CD4-positive, alpha-beta T cell treated with Interleukin-4 for 4 hours (primary cell): ENCODE results near the gene KRTAP10-7.
"Not testable (repeated sequence)": the region's sequence is repeated elsewhere in the genome, so short reads cannot be mapped to it uniquely, and the experiment has no call there.

ENCODE experiments used
- DNase-seq: peaks from one replicate; pipeline ENCODE4 v3.0.0-alpha.2; 2020

The KRTAP10-7 gene

GRCh38 chr21:44571844-44572782, 28.3 kb upstream of the KRTAP10-7 start:
- DNase-seq, result no peak

DNA sequence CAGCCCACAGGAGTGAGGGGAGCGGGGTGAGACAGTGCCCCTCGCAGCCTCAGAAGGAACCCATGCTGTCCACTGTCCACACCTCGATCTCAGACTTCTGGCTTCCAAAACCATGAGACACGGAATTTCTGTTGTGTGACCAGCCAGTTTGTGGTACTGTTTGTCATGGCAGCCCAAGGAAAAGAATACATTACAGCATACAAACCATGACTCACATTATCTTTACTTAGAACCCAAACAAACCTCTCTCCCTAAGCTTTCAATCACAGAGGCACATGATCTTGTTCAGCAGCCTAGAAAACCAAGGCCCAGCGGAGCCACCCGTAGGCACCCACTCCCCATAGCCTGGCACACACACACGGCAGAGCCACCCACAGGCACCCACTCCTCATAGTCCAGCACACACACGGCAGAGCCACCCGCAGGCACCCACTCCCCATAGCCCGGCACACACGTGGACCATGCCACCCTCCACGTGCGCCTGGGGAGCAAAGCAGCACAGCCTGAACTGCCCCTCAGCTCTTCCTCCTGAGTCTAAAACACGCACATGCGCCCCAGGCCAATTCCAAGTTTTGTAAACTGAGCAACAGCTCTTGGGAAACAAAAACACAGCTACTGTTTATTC, 27.3 kb upstream of the KRTAP10-7 start:
- no peak for DNase-seq

DNA sequence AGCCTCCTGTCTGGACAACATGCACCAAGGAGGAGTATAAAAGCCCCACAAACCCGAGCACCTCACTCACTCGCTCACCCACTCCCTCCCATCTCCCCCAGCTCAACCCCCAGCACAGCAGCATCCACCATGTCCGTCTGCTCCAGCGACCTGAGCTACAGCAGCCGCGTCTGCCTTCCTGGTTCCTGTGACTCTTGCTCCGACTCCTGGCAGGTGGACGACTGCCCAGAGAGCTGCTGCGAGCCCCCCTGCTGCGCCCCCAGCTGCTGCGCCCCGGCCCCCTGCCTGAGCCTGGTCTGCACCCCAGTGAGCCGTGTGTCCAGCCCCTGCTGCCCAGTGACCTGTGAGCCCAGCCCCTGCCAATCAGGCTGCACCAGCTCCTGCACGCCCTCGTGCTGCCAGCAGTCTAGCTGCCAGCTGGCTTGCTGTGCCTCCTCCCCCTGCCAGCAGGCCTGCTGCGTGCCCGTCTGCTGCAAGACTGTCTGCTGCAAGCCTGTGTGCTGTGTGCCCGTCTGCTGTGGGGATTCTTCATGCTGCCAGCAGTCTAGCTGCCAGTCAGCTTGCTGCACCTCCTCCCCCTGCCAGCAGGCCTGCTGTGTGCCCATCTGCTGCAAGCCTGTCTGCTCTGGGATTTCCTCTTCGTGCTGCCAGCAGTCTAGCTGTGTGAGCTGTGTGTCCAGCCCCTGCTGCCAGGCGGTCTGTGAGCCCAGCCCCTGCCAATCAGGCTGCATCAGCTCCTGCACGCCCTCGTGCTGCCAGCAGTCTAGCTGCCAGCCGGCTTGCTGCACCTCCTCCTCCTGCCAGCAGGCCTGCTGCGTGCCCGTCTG, 26.6 kb upstream of the KRTAP10-7 start, which contains the start of gene KRTAP10-4:
Gene KRTAP10-4, plus strand, starts transcription at position 100 of the 827 bp plus-strand sequence. Its CDS starts 30 bp downstream, at position 130.
- not testable (repeated sequence) for DNase-seq

- no peak for DNase-seq
Observed at GRCh38 chr21:44574457-44575306, 25.7 kb upstream of the KRTAP10-7 start.

DNA sequence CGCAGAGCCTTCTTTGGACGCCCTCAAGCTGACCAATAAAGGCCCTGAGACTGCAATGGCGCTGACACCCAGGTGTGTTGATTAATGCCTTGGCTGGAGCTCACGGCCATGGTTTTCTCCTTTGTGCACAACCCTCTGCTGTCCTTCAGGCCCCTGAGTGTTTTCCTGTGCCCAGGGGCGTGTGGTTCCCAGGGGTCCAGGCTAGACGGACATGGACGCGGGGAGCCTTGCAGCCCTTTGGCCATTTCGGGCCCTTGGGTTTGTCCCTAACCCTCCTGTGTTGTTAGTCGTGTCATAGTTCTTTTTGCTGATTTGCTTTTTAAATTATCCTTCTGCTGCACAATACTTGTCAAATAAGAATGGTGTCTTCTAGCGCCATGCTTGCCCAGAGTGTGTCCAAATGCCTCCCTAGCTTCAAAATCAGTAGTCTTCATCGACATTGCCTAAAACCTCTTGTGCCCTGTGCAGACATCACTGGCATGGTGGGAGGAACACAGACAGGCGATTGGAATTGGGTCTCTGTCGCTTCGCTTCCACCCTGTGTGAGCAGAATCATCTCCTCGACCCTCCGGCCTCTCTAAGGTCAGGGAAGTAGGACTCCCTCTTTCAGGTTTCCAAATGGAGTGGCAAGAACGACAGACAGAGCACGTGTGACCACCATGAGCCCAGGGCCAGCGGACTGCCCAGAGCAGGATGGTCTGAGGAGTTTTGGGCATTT, 24.9 kb upstream of the KRTAP10-7 start:
- DNase-seq, result no peak

DNA sequence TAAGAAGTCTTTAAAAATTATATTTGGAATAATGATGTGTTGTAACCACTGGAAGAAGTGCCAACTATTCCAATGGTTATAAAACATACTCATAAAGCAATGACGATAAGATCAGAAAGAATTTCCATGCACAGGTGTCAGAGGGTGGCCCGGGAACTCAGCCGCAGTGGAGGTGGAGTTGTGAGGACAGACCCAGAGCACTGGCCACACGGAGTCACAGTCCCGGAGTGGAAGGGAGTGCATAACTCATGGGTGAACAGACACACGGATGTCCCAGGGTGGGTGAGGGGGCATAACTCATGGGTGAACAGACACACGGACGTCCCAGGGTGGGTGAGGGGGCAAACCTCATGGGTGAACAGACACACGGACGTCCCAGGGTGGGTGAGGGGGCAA, 24.4 kb upstream of the KRTAP10-7 start:
- DNase-seq, result no peak

DNA sequence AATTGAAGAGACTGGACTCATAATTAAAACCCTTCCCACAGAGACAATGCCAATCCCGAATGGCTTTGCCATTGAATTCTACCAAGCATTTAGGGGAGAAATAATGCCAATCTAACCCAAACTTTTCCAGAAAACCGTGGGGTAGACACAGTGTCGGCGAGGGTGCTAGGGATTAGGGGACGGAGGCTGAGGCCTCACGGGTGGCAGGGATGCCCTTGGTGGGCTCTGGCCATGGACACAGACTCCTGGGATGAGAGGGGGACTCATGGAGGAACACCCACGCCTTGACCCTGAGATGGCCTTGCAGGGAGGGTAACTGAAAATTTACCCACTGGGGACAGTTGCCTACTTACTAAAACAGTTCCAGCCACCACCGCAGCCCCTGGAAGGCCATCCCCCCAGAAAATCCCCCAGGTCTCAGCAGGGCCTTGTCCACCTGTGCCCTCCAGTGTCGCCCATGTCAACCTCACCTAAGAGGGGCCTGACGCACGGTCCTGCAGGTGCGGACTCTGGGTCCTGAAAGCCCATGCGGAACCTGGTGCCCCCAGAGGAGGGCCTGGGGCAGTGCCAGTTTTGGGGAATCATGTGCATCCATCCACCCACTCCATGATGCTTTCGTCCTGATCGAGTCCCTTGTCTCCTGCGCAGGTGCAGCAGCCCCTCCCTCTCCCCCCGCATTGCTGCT, 21.9 kb upstream of the KRTAP10-7 start:
- DNase-seq, result no peak

- no peak for DNase-seq
Observed at GRCh38 chr21:44579056-44579832, 21.2 kb upstream of the KRTAP10-7 start.

DNA sequence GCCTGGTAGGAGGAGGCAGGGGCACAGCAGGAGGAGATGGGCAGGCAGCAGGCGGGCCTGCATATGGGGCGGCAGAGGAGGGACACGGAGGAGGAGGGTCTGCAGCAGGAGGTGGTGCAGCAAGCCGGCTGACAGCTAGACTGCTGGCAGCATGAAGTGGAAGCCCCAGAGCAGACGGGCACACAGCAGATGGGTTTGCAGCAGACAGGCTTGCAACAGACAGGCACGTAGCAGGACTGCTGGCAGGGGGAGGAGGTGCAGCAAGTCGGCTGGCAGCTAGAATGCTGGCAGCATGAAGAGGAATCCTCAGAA, 20.6 kb upstream of the KRTAP10-7 start:
- DNase-seq, result no peak

- DNase-seq, result not testable (repeated sequence)
Observed at GRCh38 chr21:44580231-44580821, 20.1 kb upstream of the KRTAP10-7 start, which contains the start of gene KRTAP10-5. TSS of gene KRTAP10-5 (minus strand) at chr21:44580604. CDS start at chr21:44580578, 26 bp downstream.

DNA sequence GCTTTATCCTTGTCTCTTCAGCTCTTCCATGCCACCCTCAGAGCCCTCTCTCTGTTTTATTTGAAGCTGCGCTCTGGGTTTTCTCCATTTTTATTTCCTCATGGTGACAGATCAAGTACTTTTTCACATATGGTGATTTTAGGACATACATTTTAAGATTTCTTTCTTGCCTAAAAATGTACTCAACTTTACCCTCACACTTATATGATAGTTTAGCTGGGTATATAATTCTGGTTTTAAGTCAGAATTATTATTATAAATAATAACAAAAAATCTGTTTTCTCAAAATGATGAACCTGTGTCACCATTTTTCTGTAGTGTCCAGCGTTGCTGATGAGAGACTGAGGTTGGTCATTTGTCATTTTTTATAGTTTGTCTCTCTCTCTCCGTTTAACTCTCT, 19.2 kb upstream of the KRTAP10-7 start:
- DNase-seq, result no peak

DNA sequence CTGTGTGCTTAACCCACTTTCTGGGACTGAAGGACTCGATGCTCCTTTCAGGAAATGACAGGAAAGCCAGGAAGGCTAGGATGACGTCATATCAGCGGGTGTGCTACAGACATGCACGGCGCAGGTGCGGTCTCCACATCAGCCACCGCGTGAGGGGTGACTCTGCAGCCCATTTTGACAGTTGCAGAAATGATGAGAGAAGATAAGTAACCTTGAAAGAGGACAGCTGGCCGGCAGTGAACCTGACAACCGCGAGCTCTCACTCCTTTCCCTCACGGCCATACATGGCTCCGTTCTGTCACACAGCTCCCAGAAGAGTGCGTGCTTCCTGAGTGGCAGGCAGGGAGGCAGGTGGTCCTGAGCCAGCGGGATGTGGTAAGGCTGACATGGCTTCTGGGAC, 18.3 kb upstream of the KRTAP10-7 start:
- no peak for DNase-seq

GRCh38 chr21:44583089-44583799, 17.2 kb upstream of the KRTAP10-7 start:
- DNase-seq, result no peak

DNA sequence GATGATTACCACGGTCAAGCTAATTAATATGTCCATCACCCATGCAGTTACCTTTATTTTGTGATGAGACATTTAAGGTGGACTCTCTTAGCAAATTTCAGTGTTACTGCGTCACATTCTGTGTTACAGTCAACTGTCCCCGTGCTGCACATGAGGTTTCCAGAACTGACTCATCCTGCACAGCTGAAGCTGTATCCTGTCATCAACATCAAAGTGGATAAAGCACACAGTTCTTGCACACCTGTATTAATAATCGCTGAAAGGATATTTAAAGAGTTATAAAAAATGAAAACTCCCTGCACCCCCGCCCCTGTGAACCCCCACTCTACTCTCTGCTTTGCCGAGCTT, 16.6 kb upstream of the KRTAP10-7 start:
- DNase-seq, result peak; percentile 33

DNA sequence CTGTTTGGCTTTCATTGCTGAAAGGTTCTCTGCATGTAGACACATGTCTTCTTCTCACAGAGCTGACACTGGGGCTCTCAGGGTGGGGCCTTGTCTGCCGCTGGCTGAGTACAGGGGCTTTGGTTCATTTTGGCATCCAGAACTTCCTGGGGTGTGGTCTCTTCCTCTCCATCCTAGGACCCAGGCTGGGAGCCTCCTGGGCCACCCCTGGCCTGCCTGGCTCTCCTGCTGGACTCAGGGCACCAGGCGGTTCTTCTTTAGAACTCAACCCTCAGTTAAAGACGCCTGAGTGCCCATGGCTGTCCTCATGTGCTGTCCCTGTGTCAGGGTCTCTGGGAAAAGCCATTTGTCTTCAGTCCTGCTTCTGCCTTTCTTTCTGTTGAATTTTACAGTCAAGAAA, 14.5 kb upstream of the KRTAP10-7 start:
- DNase-seq, result no peak

GRCh38 chr21:44589094-44589493, 11.3 kb upstream of the KRTAP10-7 start:
- no peak for DNase-seq

DNA sequence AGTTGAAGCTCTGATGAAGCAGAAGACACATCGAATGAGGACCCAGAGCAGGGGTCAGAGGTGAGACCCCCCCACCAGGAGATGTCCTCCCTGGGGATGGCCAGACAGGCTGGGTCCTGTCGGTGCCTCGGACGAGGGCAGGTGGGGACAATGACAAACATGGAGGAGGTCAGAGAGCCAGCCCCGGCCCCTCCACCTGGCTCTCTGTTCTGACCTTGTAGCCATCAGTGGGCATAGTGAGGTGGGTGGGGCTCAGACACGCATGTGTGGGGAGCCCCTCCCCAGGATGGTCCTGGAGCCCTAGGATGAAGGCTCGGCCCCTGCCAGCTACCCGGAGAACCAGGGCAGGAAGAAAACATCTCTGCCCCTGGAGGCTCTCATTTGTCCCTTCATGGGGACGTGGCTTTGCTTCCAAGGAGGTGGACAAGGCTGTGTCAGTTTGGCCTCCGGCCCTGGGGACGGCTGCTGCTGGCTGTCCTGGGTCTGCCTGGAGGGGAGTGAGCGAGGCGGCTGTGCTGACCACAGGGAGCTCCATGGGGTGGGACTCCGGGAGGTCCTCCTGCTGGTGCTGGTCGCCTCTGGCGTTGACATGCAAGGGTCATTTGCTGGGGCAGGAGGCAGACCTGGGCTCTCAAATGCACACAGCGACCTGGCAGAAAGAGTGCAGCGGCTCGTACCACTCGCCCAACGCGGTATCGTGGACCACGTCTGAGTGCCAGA, 10.7 kb upstream of the KRTAP10-7 start:
- no peak for DNase-seq

GRCh38 chr21:44590311-44590721, 10.1 kb upstream of the KRTAP10-7 start:
- DNase-seq, result no peak
